GM19397 (cell line): ENCODE results near the gene NBPF26.
"Not testable (repeated sequence)": the region's sequence is repeated elsewhere in the genome, so short reads cannot be mapped to it uniquely, and the experiment has no call there.

ENCODE experiments used
- ATAC-seq: cut with Tn5 transposase; IDR thresholded peaks from one replicate; pipeline ENCODE4 v1.9.1; 2021; ENCODE audit warnings: mild to moderate bottlenecking, moderate library complexity; ENCODE audit not compliant: unreplicated experiment

NBPF26 gene

GRCh38 chr1:120723715-120724402 is at the start of gene NBPF26:
Gene NBPF26 (plus strand): TSS chr1:120723945.
- not testable (repeated sequence) for ATAC-seq

GRCh38 chr1:120680106-120680819 is 43.5 kb upstream of the NBPF26 start:
- not testable (repeated sequence) for ATAC-seq

GRCh38 chr1:120680938-120681337 is 42.8 kb upstream of the NBPF26 start:
- not testable (repeated sequence) for ATAC-seq

- not testable (repeated sequence) for ATAC-seq
Measured at GRCh38 chr1:120684397-120684796, 39.3 kb upstream of the NBPF26 start.

GRCh38 chr1:120685622-120686021 is 38.1 kb upstream of the NBPF26 start:
- not testable (repeated sequence) for ATAC-seq

- not testable (repeated sequence) for ATAC-seq
Measured at GRCh38 chr1:120687250-120687649, 36.5 kb upstream of the NBPF26 start.

GRCh38 chr1:120700807-120701562 is 22.8 kb upstream of the NBPF26 start:
- not testable (repeated sequence) for ATAC-seq

- ATAC-seq = not testable (repeated sequence)
Measured at GRCh38 chr1:120723358-120723714, 409 bp upstream of the NBPF26 start.

GRCh38 chr1:120724507-120724906 is 762 bp downstream of the NBPF26 start:
- not testable (repeated sequence) for ATAC-seq

GRCh38 chr1:120728811-120729210 is 5.1 kb downstream of the NBPF26 start:
- not testable (repeated sequence) for ATAC-seq

- ATAC-seq = not testable (repeated sequence)
Measured at GRCh38 chr1:120769090-120769489, 45.3 kb downstream of the NBPF26 start.

- ATAC-seq = not testable (repeated sequence)
Measured at GRCh38 chr1:120805452-120805851, 81.7 kb downstream of the NBPF26 start.

GRCh38 chr1:120811822-120812221 is 88.1 kb downstream of the NBPF26 start:
- not testable (repeated sequence) for ATAC-seq

GRCh38 chr1:120825051-120825450 is 101.3 kb downstream of the NBPF26 start:
- not testable (repeated sequence) for ATAC-seq

GRCh38 chr1:120826623-120827022 is 102.9 kb downstream of the NBPF26 start:
- ATAC-seq = not testable (repeated sequence)

- not testable (repeated sequence) for ATAC-seq
Measured at GRCh38 chr1:120844186-120844944, 120.6 kb downstream of the NBPF26 start.

GRCh38 chr1:120844945-120845330 is 121.2 kb downstream of the NBPF26 start:
- not testable (repeated sequence) for ATAC-seq

GRCh38 chr1:120849400-120850286 is 125.9 kb downstream of the NBPF26 start:
- ATAC-seq = not testable (repeated sequence)

- ATAC-seq = not testable (repeated sequence)
Measured at GRCh38 chr1:120850287-120850536, 126.5 kb downstream of the NBPF26 start.
